GM19467 (cell line): ENCODE results near the gene ERMARD.

Experiments used
- ATAC-seq: cut with Tn5 transposase; IDR thresholded peaks from one replicate; pipeline ENCODE4 v1.9.1; 2021; ENCODE audit warnings: mild to moderate bottlenecking, moderate library complexity; ENCODE audit not compliant: unreplicated experiment

Gene ERMARD

GRCh38 chr6:169782966-169783365, 31.5 kb downstream of the ERMARD start:
- ATAC-seq: no peak

GRCh38 chr6:169783401-169783800, 32.0 kb downstream of the ERMARD start:
- ATAC-seq: no peak

GRCh38 chr6:169783971-169784820, 32.8 kb downstream of the ERMARD start:
- ATAC-seq: no peak

GRCh38 chr6:169784821-169785340, 33.5 kb downstream of the ERMARD start:
- ATAC-seq: no peak

GRCh38 chr6:169785566-169785965, 34.1 kb downstream of the ERMARD start:
- no peak for ATAC-seq

- ATAC-seq: no peak
These were observed 34.9 kb downstream of the ERMARD start for GRCh38 chr6:169786349-169786748.

GRCh38 chr6:169787797-169788196, 36.4 kb downstream of the ERMARD start:
- no peak for ATAC-seq

GRCh38 chr6:169788809-169789145, 37.4 kb downstream of the ERMARD start:
- no peak for ATAC-seq

GRCh38 chr6:169789146-169789943, 37.9 kb downstream of the ERMARD start:
- no peak for ATAC-seq

- peak; percentile 94 for ATAC-seq
These were observed 38.8 kb downstream of the ERMARD start for GRCh38 chr6:169789944-169790927.

- no peak for ATAC-seq
These were observed 40.3 kb downstream of the ERMARD start for GRCh38 chr6:169791721-169792131.

- no peak for ATAC-seq
These were observed 41.0 kb downstream of the ERMARD start for GRCh38 chr6:169792306-169793015.

GRCh38 chr6:169793408-169793807, 42.0 kb downstream of the ERMARD start:
- no peak for ATAC-seq

GRCh38 chr6:169794317-169795055, 43.1 kb downstream of the ERMARD start:
- ATAC-seq: no peak

GRCh38 chr6:169795196-169795595, 43.8 kb downstream of the ERMARD start:
- ATAC-seq: no peak

GRCh38 chr6:169798764-169799473, 47.5 kb downstream of the ERMARD start:
- no peak for ATAC-seq

- ATAC-seq: no peak
These were observed 48.1 kb downstream of the ERMARD start for GRCh38 chr6:169799474-169799926.

GRCh38 chr6:169800116-169800667, 48.8 kb downstream of the ERMARD start:
- ATAC-seq: no peak
